Natural killer cell (primary cell): Measurements from ENCODE around the gene UMAD1. TPM values are rescaled to one million over a fixed set of nuclear protein-coding genes. Genes with fewer than 3 reads are reported as not detected.
A peak's percentile ranks its signal among the peaks of the same experiment; 100 is the strongest.

Source experiments
- ATAC-seq, 3 donors: fragments of 150-1000 bp in 2 of 3; fragments of 200-7000 bp in 1 of 3; cut with Tn5 transposase; 1 replicate in 1 of 3; 2 replicates in 2 of 3; pipeline ENCODE4 v1.10.0; 2021; ENCODE audit warnings: mild to moderate bottlenecking in 2 of 3, moderate library complexity in 2 of 3
- DNase-seq, 2 donors: peaks; one replicate each; pipeline versions ENCODE4 v3.0.0 to v3.0.0-alpha.2; 2013 to 2021; ENCODE audit warnings: mixed read lengths in 1 of 2
- H3K27ac ChIP-seq: one replicate; pipeline ENCODE4 v1.5.1; 2013; ENCODE audit warnings: mild to moderate bottlenecking, low read length
- H3K27me3 ChIP-seq: one replicate; pipeline ENCODE4 v1.6.1; 2013; ENCODE audit warnings: low read length; ENCODE audit not compliant: control insufficient read depth, insufficient read depth
- H3K36me3 ChIP-seq: one replicate; pipeline ENCODE4 v1.6.1; 2013; ENCODE audit warnings: low read length; ENCODE audit not compliant: control insufficient read depth, insufficient read depth
- H3K4me1 ChIP-seq: one replicate; pipeline ENCODE4 v1.6.1; 2013; ENCODE audit warnings: low read length; ENCODE audit not compliant: control insufficient read depth, insufficient read depth
- H3K4me3 ChIP-seq: one replicate; pipeline ENCODE4 v1.5.1; 2013; ENCODE audit warnings: low read length
- H3K9me3 ChIP-seq: one replicate; pipeline ENCODE4 v1.6.1; 2013; ENCODE audit warnings: low read length; ENCODE audit not compliant: control insufficient read depth, insufficient read depth
- H3K27ac Mint-ChIP-seq, 2 donors: one replicate each; pipeline ENCODE4 v1.8.0; 2022; ENCODE audit warnings: mild to moderate bottlenecking in 2 of 2, mixed read lengths in 2 of 2, moderate library complexity in 1 of 2
- H3K27me3 Mint-ChIP-seq, 2 donors: one replicate each; pipeline ENCODE4 v1.8.0; 2022; ENCODE audit warnings: low read depth in 2 of 2, mixed read lengths in 2 of 2
- H3K36me3 Mint-ChIP-seq: one replicate; pipeline ENCODE4 v1.8.0; 2022; ENCODE audit warnings: mixed read lengths
- H3K4me1 Mint-ChIP-seq, 2 donors: one replicate each; pipeline ENCODE4 v1.8.0; 2022; ENCODE audit warnings: mixed read lengths in 2 of 2
- H3K4me3 Mint-ChIP-seq: one replicate; pipeline ENCODE4 v1.8.0; 2022; ENCODE audit warnings: mild to moderate bottlenecking, moderate library complexity, mixed read lengths
- H3K9me3 Mint-ChIP-seq, 2 donors: one replicate each; pipeline ENCODE4 v1.8.0; 2022; ENCODE audit warnings: mixed read lengths in 2 of 2
- WGBS: methylation state at CpG from one replicate; pipeline ENCODE4 v1.1.7; 2013; ENCODE audit warnings: missing lambda C conversion rate; ENCODE audit not compliant: insufficient coverage; 5-methylcytosine and 5-hydroxymethylcytosine counted together
- intact Hi-C: fragments of 100-400 bp; cut with micrococcal nuclease; formaldehyde crosslinking; loops from one replicate; pipeline ENCODE4 v1.14.2; 2022
- total RNA-seq, 4 donors: library from RNA; stranded (reverse); fragments of 120-200 nt in 1 of 4; gene quantifications; one replicate each; pipeline versions ENCODE4 v1.2.3 to v1.2.4, GENCODE V29; 2013 to 2022
- TF ChIP-seq, protein P1 (sequence below): fragments of 200-600 bp; IDR thresholded peaks from one replicate; pipeline ENCODE4 v1.8.0; 2022; ENCODE audit warnings: antibody characterized with exemption

The UMAD1 gene
- total RNA-seq, 3 donors from 2014 or later (not counting 1 experiment from before 2014, with no cell fraction given), result 12.3 to 16.5 (median 14.6) TPM

DNA sequence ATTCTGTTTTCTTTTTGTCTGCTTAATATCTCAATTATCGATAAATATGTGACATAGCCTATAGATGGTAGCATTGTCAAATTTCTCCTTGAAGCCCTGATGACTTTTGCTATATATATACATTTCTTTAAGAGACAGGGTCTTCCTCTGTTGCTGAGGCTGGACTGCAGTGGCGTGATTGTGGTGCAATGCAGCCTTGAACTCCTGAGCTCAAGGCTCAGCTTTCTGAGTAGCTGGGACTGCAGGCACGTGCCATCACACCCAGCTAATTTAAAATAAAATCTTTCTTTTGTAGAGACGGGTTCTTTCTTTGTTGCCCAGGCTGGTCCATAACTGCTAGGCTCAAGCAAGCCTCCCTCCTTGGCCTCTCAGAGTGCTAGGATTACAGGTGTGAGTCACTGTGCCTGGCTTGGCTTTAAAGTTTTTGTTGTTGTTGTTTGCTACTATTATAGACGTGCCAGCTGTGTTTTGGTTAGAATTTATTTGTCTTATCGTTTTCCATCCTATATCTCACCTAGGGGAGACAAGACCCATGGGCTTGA lies 7.0 kb downstream of the UMAD1 start:
- no peaks in the 10 kb centered on the region for H3K36me3 ChIP-seq
- no peak overlapping the region for H3K4me3 ChIP-seq
- H3K27me3 ChIP-seq, result no peaks in the 10 kb centered on the region
- ATAC-seq (no peak), DNase-seq (no peak)
- no peaks in the 10 kb centered on the region for H3K4me1 ChIP-seq
- WGBS, result 97% methylated on average over 4 of the region's 6 CpGs
- H3K9me3 ChIP-seq, result no peaks in the 10 kb centered on the region
- H3K27ac ChIP-seq, result no peak overlapping the region
- Mint-ChIP-seq H3K27ac (no peak overlapping the region), H3K36me3 (no peaks in the 10 kb centered on the region), H3K27me3 (no peaks in the 10 kb centered on the region), H3K9me3 (no peaks in the 10 kb centered on the region), H3K4me3 (no peak overlapping the region), H3K4me1 (peaks cover 14 to 30% of the 10 kb centered on the region in 2 donors)
- TF ChIP-seq, protein P1, sequence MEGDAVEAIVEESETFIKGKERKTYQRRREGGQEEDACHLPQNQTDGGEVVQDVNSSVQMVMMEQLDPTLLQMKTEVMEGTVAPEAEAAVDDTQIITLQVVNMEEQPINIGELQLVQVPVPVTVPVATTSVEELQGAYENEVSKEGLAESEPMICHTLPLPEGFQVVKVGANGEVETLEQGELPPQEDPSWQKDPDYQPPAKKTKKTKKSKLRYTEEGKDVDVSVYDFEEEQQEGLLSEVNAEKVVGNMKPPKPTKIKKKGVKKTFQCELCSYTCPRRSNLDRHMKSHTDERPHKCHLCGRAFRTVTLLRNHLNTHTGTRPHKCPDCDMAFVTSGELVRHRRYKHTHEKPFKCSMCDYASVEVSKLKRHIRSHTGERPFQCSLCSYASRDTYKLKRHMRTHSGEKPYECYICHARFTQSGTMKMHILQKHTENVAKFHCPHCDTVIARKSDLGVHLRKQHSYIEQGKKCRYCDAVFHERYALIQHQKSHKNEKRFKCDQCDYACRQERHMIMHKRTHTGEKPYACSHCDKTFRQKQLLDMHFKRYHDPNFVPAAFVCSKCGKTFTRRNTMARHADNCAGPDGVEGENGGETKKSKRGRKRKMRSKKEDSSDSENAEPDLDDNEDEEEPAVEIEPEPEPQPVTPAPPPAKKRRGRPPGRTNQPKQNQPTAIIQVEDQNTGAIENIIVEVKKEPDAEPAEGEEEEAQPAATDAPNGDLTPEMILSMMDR, result no peak
- intact Hi-C loops, result no loop called here

DNA sequence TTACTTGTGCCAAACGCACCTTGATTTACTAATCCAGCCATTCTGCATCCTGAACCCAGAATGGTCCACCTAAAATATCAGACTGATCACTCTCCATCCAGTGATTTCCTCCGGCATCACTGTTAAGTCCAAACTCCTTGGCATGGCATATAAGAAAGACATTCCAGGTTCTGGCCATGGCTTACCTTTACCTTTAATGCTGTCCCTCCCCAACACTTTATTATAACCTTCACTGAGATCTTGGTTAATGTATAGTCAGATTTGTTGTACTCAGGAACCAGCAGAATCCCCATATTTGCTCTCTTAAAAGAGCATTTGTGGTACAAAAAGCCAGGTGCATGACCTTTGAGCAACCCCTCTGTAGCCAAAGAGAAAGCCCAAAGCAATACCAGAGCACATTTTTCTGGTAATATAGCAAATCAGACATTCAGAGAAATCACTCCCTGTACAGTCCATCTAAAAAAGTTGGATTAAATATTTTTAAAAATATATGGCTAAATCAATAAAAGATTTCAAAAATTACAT lies 10.2 kb downstream of the UMAD1 start:
- DNase-seq (no peak), ATAC-seq (no peak)
- TF ChIP-seq, protein P1, result no peak
- 100% methylated on average over 2 of the region's 2 CpGs for WGBS
- Histone ChIP-seq H3K9me3 (no peaks in the 10 kb centered on the region), H3K4me3 (no peak overlapping the region), H3K27ac (no peak overlapping the region), H3K36me3 (no peaks in the 10 kb centered on the region), H3K4me1 (no peaks in the 10 kb centered on the region), H3K27me3 (no peaks in the 10 kb centered on the region)
- Mint-ChIP-seq H3K36me3 (no peaks in the 10 kb centered on the region), H3K4me1 (peaks cover 24 to 30% of the 10 kb centered on the region in 2 donors), H3K27me3 (no peaks in the 10 kb centered on the region), H3K9me3 (no peaks in the 10 kb centered on the region), H3K4me3 (no peak overlapping the region), H3K27ac (no peak overlapping the region)
- intact Hi-C loops, result no loop called here

DNA sequence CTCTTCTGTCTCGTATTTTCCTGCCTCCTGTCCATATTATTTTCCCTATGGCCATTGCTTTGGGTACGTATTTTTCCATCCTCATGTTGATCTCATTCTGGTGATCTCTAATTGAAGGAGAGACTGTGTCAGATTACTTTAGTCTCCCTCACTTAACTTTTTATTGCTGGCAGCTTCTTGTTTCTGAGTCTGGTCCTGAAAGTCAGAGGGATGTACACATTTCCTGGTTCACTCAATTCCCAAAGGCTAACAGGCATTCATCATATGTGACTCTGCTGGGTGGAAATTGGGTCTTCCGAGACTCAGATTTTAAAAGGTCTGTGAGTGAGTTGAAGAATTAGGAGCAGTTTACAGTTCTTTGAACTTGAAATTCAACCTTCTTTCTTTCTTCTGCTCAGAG lies 10.9 kb downstream of the UMAD1 start:
- no peaks in the 10 kb centered on the region for H3K4me1 ChIP-seq
- Mint-ChIP-seq H3K27ac (peak overlapping the region in 1 of 2 donors; percentile 41), H3K4me3 (no peak overlapping the region), H3K9me3 (no peaks in the 10 kb centered on the region), H3K27me3 (no peaks in the 10 kb centered on the region), H3K36me3 (no peaks in the 10 kb centered on the region), H3K4me1 (peaks cover 27 to 30% of the 10 kb centered on the region in 2 donors)
- no peaks in the 10 kb centered on the region for H3K9me3 ChIP-seq
- ATAC-seq, result no peak
- intact Hi-C loops, result no loop called here
- no peak overlapping the region for H3K4me3 ChIP-seq
- H3K27me3 ChIP-seq, result no peaks in the 10 kb centered on the region
- TF ChIP-seq, protein P1, result no peak
- WGBS, result 90% methylated on average over 2 of the region's 3 CpGs
- no peaks in the 10 kb centered on the region for H3K36me3 ChIP-seq
- no peak for DNase-seq
- H3K27ac ChIP-seq, result no peak overlapping the region
